Neural progenitor cell (in vitro differentiated cells): Measurements from ENCODE around the gene ETAA1.

Experiments used
- CTCF ChIP-seq: fragments of 200-600 bp; sonication (generic); IDR thresholded peaks from 2 replicates; pipeline ENCODE4 v1.5.1; 2017; ENCODE audit warnings: antibody characterized with exemption, mild to moderate bottlenecking
- EZH2 ChIP-seq: fragments of 200-600 bp; sonication (generic); IDR thresholded peaks from 2 replicates; pipeline ENCODE4 v1.6.1; 2017; ENCODE audit warnings: antibody characterized with exemption, mild to moderate bottlenecking, moderate library complexity
- EZH2phosphoT487 ChIP-seq: fragments of 200-600 bp; sonication (generic); IDR thresholded peaks from 2 replicates; pipeline ENCODE4 v1.6.1; 2017; ENCODE audit warnings: antibody characterized with exemption

- TF ChIP-seq CTCF (no peak), EZH2phosphoT487 (no peak), EZH2 (no peak)
These were observed at the start of gene ETAA1 for GRCh38 chr2:67397143-67397986.
